ENCODE results near the gene DNAH6.

Gene DNAH6

GRCh38 chr2:84705858-84706257 lies 189.6 kb downstream of the DNAH6 start:
- no peak overlapping the region for H3K4me3 ChIP-seq (ENCODE audit: low read depth, low read length)
- CTCF ChIA-PET, result interaction anchor here (1.1 kb wide), 1 partner anchor 221 kb away, joined by 3 read pairs; no protein-coding TSS in a partner anchor
- DNase-seq (ENCODE audit: low read depth, low spot score), result no peak
- POLR2A ChIA-PET, result no interaction called here
- no peak for TF ChIP-seq CTCF (IDR thresholded peaks at IDR 0.05; ENCODE audit: insufficient read depth, low read length, missing control alignments)

GRCh38 chr2:84708442-84708841 lies 192.1 kb downstream of the DNAH6 start:
- no peak for DNase-seq (ENCODE audit: low read depth, low spot score)
- H3K4me3 ChIP-seq (ENCODE audit: low read depth, low read length), result no peak overlapping the region
- no peak for TF ChIP-seq CTCF (IDR thresholded peaks at IDR 0.05; ENCODE audit: insufficient read depth, low read length, missing control alignments)
- ChIA-PET CTCF (no interaction called here), POLR2A (no interaction called here)

GRCh38 chr2:84711651-84712050 lies 195.4 kb downstream of the DNAH6 start:
- CTCF ChIA-PET, result no interaction called here
- no peak overlapping the region for H3K4me3 ChIP-seq (ENCODE audit: low read depth, low read length)
- no peak for DNase-seq (ENCODE audit: low read depth, low spot score)
- POLR2A ChIA-PET, result no interaction called here
- no peak for TF ChIP-seq CTCF (IDR thresholded peaks at IDR 0.05; ENCODE audit: insufficient read depth, low read length, missing control alignments)

- H3K4me3 ChIP-seq (ENCODE audit: low read depth, low read length), result no peak overlapping the region
- no peak for DNase-seq (ENCODE audit: low read depth, low spot score)
- CTCF ChIA-PET, result no interaction called here
- no peak for TF ChIP-seq CTCF (IDR thresholded peaks at IDR 0.05; ENCODE audit: insufficient read depth, low read length, missing control alignments)
- POLR2A ChIA-PET, result no interaction called here
Measured at GRCh38 chr2:84713441-84713840, 197.1 kb downstream of the DNAH6 start.

GRCh38 chr2:84716564-84716963 lies 200.3 kb downstream of the DNAH6 start:
- no peak for DNase-seq (ENCODE audit: low read depth, low spot score)
- ChIA-PET POLR2A (no interaction called here), CTCF (no interaction called here)
- H3K4me3 ChIP-seq (ENCODE audit: low read depth, low read length), result no peak overlapping the region
- TF ChIP-seq CTCF (IDR thresholded peaks at IDR 0.05; ENCODE audit: insufficient read depth, low read length, missing control alignments), result no peak

GRCh38 chr2:84717302-84717701 lies 201.0 kb downstream of the DNAH6 start:
- TF ChIP-seq CTCF (IDR thresholded peaks at IDR 0.05; ENCODE audit: insufficient read depth, low read length, missing control alignments), result no peak
- POLR2A ChIA-PET, result no interaction called here
- H3K4me3 ChIP-seq (ENCODE audit: low read depth, low read length), result no peak overlapping the region
- CTCF ChIA-PET, result no interaction called here
- DNase-seq (ENCODE audit: low read depth, low spot score), result no peak

Measured in AG04449 (cell line).